GM18519 (cell line): ENCODE results near the gene OCA2.

Experiments used
- ATAC-seq: cut with Tn5 transposase; IDR thresholded peaks from one replicate; pipeline ENCODE4 v1.9.1; 2021; ENCODE audit warnings: mild to moderate bottlenecking, moderate library complexity; ENCODE audit not compliant: unreplicated experiment, low FRiP score

Gene OCA2

DNA sequence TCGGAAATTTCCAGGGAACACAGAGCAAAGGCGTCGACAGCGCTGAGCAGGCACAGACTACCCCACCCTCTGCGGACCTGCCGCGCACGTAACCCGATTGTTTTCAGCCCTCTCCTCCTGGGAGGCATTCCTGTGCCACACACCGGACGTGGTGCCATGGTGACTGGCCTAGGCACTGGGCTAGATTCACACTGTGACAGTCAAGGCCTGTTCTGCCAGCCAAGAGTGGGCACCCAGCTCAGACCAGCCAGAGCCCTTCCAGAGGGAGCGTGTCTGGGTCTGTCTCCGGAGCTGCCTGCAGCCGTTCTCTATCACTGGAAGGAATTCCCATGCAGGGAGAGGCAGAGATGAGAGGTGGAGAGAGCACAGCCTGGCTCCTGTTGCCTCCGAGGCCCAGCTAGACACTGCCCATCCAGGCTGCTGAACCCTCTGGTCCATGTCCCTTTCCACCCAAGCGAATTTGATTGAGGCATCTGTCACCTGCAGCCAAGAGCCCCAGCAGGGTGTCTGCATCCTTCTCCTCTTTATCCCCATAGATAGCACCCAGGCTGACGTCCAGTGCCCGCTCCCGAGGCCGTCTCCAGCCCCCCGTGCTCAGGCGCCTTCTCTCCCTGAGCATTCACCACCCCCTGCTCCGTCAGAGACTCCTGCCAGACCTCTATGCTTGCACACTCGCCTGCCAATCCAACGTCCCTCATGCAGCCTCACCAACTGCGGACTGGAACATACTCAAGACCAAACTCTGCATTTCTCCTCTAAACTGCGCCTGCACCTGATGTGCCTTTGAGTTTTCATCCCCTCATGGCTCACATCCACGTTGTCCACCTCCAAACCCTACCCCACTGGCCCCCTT is 267.5 kb downstream of the OCA2 start:
- ATAC-seq, result no peak

DNA sequence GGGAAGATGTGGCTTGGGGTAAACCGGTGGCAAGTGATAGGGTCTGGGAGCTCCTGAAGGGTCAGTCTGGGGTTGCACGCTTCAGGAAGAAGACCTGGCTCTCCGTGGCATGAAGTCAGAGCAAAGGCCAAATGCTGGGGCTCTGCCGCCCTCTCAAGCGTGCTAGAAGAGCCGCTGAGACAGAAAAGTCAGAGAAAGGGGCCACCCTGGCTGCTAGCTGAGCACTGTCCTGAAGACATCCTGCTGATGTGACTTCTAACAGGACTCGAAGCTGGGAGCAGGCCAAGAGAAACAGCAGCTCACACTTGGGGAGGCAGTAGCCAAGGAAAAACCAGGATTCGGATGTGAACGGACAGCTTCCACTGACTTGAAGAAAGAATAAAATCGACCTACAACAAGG is 270.4 kb downstream of the OCA2 start:
- no peak for ATAC-seq

- ATAC-seq, result no peak
Measured at GRCh38 chr15:27826902-27827714, 272.0 kb downstream of the OCA2 start.

DNA sequence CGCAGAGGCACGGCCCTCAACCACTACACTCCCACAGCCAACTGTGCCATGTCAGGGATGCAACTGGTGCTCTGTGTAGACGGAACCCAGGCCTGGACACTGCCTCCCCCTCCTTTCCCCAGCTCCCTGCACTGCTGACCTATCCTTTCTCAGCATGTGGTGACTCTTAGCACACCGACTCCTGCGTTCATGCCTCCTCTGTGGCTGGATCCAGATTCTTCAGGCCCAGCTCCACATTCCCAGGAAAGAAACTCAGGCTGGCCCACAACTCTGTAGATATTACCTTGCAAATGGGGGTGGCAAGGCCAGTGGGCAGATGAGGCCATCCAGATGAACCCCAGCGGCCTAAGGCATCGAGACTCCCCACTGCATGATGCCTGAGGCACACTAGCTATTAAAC is 272.7 kb downstream of the OCA2 start:
- no peak for ATAC-seq

GRCh38 chr15:27824841-27825422 is 274.2 kb downstream of the OCA2 start:
- no peak for ATAC-seq

DNA sequence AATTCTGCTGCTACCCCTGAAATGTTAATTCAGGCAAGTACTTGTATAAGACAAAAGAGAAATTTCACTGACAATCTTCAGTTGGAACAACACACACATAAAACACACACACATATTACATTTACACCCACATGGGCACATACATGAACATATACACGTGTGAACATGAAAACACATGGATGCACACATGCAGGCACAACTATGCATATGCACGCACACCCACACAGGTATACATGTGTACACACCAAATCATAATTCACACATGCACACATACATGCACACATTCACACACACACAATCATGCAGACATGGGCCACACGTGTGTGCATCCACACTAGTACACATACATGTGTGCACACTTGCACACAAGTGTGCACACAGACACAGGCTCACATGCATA is 277.8 kb downstream of the OCA2 start:
- no peak for ATAC-seq

DNA sequence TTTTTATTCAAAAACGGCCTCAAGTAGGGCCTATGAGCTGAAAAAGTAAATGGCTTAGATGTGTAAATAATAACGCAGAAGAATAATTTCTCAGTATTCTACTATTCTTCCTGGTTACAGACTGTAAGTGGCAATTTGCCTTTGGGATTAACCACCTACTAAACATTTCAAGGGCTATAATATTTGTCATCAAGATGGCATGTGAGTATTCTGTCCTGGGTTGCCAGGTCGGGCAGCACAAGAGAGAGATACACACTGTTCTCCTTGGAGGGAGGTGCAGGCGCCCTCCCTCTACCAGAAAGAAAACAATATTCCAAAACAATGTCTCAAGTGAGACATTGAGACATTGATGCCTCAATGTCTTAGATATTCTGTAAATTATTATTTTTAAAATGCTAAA is 278.4 kb downstream of the OCA2 start:
- ATAC-seq, result no peak

DNA sequence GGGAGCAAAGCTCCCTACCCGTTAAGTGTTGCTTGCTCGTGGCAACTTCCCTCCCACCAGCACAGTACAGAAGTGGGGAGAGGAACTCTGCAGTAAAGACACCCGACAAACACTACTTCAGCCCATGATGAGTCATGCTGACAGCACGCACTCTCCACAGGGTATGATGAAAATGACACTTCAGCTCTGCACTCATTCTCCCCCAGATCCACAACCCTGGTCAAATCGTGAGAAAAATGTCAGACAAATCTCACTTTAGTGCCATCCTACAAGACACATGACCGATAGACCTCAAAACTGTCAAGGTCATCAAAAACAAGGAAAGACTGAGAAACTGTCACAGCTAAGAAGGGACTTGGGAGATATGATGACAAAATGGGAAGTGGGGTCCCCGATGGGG is 278.9 kb downstream of the OCA2 start:
- ATAC-seq, result no peak

DNA sequence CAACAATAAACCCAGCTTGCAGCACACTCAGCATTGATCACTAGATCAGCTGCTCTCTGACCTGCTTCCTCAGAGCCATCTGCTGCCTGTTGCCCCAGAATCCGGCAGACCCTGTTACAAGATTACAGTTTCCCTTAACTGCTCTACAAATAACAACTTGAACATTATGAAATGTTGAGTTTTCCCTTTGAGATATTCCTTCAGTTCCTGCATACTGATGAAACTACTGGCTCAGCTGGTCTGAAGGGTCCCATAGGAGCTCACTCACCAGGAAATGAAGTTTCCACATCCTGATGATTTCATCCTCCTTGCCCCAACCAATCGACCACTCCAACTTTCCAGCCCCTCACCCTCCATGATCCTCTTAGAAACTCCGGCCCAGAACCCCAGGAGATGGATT is 281.9 kb downstream of the OCA2 start:
- ATAC-seq, result no peak

DNA sequence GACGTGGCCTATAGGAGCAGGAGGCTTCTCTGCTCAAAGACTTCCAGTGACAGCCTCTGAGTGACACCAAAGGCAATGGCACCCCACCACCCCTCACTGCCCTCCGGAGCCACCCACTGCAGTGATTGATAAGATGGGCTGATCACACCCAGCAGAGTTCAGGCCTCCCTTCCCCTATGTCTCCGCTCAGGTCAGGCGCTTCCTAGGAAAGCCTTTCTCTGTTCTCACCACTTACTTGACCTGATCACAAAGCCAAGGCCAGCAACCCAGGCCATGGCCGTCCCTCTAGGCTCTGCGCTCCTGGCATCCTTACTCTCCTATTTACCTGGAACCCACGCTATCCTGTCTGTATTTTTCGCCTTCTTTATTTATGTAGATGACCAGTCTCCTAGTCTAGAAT is 282.3 kb downstream of the OCA2 start:
- no peak for ATAC-seq

DNA sequence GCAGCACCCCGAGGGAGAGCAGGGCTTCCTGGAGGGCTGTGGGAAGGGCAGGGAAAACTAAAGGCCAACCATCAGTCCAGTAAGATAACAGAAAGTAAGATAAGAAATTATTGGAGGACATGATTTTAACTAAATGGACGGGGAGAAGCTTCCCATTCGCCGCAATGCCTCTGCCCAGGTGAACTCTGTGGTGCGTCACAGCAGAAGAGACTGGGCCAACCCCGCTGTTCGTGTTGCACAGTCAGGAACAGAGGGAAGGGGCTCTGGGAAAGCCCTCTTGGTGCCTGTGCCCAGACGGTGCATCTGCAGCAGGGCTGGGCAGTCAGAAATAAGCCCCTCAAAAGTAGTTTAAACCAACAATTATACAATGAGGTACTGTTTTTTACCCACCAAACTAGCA is 284.1 kb downstream of the OCA2 start:
- ATAC-seq, result no peak

GRCh38 chr15:27813139-27813538 is 286.0 kb downstream of the OCA2 start:
- ATAC-seq, result no peak

- ATAC-seq, result no peak
Measured at GRCh38 chr15:27808182-27808581, 290.9 kb downstream of the OCA2 start.

DNA sequence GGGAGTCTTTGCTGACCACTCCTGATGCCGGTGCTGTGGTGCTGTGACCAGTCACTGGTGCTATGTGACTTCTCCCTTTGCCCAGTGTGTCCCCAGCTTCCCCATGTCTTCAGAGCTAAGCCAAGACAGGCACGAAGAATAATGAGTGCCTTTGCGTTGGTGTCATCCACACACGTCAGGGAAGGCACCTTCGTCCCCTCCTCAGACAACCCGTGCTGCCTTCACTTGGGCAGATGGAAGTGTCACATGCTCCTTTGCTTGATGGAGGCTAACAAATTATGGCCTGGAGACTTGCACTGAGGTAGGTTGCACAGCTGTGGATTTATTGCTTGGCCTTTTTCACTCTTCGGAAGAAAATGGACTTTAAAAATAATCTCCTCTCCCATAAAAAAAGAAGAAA is 291.8 kb downstream of the OCA2 start:
- ATAC-seq, result no peak

GRCh38 chr15:27806396-27806795 is 292.7 kb downstream of the OCA2 start:
- ATAC-seq, result no peak

DNA sequence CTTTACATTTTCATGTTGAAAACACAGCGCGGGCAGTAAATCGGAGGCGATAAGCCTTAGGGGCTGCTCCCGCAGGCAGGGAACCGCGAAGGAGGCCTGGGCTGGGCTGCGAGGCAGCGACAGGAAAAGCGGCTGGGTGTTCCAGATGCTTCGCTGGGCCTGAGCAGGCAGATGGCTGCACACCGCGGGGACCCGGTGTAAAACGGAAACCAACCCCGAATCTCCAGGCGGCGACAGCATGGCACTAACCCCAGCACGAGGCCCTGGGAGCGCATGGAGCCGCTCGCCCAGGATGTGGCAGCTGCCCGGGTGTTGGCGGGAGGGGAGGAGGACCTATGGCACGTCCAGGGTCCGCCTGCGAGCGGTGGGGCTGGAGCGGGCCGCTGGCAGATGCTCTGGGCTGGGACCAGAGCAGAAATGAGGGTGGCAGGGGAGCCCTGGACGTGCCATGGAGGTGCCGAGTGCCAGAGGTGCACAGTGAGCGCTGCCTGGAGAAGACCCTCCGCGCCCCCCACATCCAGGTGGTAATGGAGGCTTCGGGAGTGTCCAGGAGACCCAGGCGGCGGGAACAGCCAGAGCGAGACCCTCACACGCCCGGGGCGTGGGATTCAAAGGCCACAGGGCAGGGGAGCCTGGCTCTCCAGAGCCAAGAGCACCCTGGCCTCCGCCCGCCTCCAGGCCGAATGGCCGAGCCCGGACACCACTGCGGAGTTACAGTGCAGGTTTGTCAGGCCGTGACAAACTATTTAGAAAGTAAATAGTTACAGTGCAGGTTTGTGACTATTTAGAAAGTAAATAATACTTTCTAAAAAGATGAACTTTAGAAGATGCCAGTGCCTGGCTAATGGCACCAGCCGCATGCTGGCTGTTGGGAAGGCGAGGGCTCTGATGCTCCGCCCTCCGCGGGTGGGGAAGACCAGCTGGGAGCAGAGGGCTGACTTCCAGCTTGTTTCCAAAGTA is 293.6 kb downstream of the OCA2 start:
- no peak for ATAC-seq

GRCh38 chr15:27804569-27805260 is 294.4 kb downstream of the OCA2 start:
- ATAC-seq, result no peak

DNA sequence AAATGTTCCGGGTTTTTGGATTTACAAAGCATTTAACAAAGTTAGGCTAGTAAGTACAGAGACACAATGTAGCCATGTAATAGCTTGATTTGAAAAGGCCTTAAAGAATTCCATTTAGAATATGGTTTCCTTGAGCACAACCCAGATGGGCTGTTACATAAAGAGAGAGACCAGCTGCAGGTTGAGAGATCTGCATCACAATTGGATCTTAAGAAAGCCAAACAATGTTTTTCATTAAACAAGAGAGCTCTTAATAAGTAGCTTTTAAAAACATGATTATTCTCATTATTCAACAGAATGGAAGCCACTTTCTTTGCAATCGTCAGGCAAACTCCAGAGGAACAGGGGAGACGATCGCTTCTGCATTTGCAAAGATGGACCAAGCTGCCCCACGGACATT is 300.3 kb downstream of the OCA2 start:
- no peak for ATAC-seq

- ATAC-seq, result no peak
Measured at GRCh38 chr15:27797765-27798164, 301.4 kb downstream of the OCA2 start.
